Measurements from ENCODE around the gene IGFALS.

- no peak for TF ChIP-seq CTCF (IDR thresholded peaks at IDR 0.05; ENCODE audit: low read length)
- TF ChIP-seq EZH2 (optimal IDR thresholded peaks at IDR 0.05; ENCODE audit: low read depth, low read length), result no peak
Observed at GRCh38 chr16:1790611-1791255, 2.8 kb downstream of the IGFALS start.

Data from MM.1S (cell line).